Right forelimb (tissue), 1 donor: ENCODE measurements around the gene CARMIL1.
"Not testable (repeated sequence)": the region's sequence is repeated elsewhere in the genome, so short reads cannot be mapped to it uniquely, and the experiment has no call there.

Source experiments
- DNase-seq: peaks from one replicate; pipeline ENCODE4 v3.0.0-alpha.2; 2018

The CARMIL1 gene

DNA sequence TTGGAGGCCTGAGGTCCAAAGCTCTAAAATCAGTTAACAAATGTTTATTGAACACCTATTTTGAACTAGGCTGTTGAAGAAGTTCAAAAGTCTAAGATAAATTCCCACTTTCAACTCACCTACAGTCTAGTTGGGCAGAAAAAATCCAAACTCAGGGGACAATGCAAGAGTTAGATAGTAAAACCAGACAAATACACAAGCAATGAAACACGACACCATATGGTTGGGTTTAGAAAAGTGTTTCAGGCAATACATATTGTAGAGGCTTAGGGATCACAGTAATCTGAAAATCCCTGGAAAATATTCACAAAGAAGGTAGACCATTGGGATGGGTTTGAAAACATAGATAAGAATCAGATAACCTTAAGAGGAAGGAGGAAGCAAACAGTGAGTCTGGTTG, 1.3 kb upstream of the CARMIL1 start:
- no peak for DNase-seq

DNA sequence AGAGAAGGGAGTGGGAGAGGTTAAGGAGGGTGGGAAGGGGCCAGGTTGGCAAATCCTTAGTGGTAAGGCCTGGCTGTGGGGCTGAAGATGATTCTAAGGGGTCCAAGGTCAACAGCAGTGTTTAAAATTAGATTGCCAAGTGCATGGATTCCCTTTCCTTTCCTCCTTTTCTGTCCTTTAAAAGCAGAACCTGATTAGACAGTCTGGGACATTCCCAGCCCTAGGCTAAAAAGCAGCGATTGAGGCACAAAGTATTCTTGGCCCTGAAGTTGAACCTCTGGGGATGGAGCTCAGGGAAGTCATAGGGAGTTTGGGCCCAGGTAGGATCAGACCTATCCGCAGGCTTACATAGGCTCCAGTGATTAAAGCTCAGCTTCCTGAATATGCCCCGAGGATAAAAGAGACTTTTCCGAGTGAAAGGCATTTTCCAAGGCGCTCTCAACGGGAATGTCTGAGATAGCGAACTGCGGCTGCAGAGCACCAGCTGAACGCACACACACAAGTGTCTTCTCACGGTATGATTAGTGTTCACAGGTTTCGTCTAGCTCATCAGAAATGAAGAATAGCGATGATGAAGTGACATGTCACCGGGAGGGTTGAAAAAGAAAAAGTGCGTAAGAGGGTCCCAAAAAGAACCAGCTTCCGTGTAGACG, 787 bp upstream of the CARMIL1 start:
- DNase-seq: no peak

DNA sequence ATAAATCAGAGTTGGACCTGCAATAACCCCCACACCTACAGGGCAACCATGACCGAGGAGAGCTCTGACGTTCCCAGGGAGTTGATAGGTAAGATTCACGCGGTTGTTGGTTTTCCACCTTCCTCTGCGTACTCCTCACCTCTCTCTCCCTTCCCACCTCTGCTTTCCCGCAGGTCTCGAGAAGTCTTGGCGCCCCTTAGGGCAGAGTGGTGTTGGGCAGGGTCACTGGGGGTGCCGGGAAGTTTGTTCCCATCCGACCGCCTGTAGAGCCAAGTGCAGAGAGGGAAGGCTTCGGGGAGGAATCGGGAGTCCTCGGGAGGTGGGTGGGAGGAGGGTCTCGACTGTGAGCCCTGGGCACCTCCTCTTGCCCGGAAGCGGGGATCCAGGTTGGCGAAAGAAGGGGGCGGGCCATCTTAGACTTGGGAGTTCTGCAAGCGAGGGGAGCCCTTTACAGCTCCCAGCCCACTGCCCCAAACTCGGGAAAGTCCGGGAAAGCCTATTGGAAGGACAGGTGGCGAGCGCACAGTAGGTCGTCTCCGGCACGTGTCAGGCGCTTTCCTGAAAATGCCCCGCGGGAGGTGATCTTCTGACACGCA, 672 bp downstream of the CARMIL1 start:
- peak; percentile 60 for DNase-seq

DNA sequence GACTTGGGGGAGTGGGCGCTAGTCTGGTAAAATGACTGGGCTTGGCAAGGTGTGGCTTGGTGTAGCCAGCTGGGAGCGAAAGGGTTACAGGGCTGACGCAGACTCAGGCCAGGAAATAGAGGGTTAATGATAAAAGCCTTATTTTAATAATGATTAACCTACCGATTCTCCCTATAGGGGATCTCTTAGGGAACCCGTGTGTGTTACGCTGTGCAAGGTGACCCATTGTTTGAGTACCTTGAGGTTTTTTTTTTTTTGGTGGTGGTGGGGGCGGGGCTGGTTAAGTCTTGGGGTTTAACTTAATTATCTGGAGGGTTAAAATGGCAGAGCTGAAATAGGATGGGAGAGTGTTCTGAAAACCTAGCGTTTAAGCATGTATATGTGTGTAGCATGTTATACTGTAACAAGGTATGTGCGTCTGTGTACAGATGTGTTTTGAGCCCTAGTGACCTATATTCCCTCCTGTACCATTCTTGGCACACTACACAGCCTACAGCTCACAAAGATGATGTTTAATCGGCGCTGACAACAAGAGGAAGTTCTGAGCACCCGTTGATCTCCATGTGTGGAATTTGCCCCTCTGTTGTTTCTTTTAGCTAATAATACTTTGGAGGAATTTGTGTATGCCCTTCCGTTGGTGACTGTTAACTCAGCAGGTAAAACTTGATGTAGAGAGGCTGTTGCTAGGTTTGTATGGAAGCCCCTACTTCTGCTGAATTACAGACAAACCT, 1.3 kb downstream of the CARMIL1 start:
- no peak for DNase-seq

DNA sequence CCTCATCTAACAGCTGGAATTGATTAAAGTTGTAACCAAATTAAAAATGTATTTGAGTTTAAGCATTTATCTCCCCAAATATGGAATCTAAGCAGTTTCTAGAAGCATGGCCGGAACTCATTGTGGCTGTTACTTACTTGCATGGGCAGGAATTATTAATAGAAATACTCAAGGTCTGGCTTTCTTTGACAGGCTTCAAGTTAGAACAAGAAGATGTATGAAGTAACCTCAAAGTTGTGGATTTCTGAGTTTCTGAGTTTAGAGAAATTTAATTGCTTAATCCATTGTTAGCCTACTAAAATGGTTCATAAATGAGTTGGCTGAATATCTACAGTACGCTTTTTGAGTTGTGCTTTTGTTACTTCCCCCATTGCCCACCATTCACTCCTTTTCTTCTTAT, 7.7 kb downstream of the CARMIL1 start:
- DNase-seq: no peak

DNA sequence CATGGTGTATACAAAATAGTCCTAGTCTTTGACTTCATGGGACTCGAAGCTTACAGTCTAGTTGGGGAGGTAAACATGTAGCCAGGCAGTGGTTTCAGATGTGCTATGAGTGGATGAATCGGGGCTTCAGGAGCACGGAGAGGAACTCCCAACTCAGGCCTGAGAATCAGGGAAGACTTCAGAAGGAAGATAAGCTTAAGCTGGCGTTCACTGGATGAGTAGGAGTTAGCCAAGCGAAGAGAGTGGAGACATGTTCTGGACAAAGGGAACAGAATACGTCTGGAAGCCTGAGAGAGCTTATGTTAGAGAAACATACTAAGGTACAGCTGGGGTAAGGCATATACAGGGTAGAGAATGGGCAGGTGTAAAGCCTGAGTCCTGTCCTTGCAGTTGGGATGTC, 8.8 kb downstream of the CARMIL1 start:
- DNase-seq: no peak

DNA sequence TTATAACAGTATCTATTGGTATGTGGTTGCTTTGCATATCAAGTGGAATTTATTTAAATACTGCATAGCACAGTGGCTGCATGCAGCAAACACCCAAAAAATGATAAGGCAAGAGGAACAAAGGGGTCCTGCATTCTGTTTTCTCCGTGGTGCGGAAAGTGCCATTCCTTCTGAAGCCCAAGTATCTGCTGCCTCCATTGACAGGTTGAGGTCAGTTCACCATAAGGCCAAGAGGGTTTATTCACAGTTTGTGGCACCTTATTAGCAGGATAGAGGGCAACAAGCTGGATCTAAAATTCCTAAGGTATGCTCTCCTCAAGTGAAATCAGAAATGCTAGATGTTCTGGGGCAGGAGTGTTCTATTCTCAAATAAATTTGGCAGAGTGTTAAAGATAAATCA, 9.3 kb downstream of the CARMIL1 start:
- no peak for DNase-seq

DNA sequence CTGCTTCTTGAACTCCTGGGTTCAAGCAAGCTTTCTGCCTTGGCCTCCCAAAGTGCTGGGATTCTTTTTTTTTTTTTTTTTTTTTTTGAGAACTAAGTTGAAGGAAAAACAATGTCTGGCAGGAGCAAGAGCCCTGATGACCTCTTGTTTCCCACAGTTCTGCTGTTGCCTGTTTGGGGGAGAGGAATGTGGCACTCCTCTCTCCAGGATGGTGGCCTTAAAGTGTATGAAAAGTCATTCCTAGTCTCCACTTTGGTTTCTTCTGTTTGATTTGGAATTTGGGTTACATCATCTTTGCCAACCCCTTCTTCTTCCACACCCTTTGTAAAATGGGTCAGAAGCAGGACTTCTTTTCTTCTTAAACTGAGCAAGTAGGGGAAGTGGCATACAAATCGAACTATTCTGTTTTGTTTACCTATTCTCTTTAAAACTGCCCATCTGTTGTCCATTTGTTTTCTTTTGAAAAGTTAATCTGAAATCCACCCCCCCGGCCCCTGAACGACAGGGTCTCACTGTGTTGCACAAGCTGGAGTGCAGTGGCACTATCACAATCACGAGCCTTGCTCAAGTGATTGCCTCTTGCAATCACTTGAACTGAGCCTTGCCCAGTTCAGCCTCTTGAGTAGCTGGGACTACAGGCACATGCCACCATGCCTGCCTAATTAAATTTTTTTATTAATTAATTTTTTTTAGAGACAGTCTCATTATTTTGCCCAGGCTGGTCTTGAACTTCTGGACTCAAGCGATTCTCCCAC, 11.3 kb downstream of the CARMIL1 start:
- DNase-seq: no peak

DNA sequence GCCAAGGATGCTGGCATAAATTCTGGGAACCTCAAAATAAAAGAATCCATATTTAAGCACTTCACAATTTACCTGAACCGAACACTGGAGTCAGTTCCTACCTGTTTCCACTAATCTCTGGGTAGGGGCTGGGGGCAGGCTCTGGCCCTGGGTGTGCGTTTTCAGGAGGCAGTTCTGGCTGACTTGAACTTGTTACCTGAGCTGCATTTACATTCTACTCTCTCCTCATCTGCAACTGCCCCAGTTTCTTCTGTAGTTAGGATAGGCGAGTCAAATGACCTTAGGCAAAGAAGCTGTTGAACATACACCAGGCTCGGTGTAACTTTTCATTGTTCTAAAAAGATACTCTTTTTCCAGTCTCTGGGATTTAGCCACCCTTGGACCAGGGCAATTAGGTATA, 13.2 kb downstream of the CARMIL1 start:
- DNase-seq: no peak

DNA sequence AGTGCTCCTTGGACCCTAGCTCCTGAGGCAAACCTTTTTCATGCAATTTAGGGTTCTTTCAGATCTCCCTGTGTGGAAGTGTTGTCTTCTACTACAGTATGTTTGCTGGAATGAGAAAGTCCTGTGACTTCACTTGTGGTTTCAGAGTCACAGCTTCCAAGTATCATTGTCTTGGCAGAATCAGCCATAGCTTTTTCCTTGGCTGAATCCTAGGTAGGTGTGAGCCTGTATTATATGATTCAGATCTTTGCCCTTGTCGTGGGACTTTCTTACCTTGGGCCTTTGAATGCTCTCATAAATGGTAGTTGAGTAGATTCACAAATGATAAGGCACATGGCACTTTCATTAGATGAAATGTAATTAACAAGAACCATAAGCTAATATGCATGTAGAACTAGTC, 16.5 kb downstream of the CARMIL1 start:
- DNase-seq: no peak

DNA sequence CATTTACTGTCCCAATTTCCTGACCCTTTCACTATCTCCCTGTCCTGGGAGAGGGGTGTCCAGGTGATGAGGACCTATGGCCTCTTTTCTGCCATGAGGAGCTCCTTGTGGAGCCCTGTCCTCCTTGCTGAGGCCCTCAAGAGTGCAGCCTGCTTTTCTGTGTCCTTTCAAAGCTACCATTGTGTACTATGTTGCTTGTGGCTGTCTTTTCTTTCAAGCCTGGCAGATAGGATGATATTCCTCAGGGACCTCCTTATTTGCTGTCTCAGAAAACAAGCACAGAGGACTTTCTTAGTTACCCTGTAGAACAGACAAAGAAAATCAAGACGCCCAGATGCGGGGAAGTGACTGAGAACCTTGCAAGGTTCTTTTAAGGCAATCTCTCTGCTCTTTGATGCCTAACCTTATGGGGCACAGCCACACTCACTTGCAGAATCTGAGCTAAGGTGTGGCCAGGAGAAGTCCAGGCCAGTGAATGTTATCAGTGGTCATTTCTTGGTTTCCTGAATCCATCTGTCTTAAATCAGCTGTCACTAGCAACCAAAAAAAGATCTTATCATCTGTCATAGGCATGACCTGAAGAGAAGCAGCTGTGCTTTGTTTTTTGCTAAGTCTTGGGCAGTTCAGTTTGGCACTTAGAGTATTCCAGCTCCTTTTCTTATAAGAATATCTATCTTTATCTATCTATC, 17.2 kb downstream of the CARMIL1 start:
- no peak for DNase-seq

DNA sequence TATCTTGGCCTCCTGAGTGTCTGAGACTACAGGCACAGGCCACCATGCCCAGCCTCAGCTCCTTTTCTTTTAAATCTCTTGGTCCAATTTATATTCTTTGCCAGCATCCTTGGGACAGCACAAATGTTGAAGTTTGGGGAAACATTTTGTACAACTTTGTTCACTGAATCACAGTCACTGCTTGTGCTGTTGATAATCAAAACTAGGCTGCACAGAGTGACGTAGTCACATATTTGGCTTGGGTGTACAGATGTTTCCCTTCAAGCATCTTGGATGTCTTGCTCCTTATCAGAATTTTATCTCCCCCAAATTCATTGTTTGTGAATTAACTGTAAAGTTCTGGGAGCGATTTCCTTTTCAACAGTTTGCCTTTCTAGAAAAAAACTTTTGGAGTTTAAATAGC, 17.9 kb downstream of the CARMIL1 start:
- no peak for DNase-seq

DNA sequence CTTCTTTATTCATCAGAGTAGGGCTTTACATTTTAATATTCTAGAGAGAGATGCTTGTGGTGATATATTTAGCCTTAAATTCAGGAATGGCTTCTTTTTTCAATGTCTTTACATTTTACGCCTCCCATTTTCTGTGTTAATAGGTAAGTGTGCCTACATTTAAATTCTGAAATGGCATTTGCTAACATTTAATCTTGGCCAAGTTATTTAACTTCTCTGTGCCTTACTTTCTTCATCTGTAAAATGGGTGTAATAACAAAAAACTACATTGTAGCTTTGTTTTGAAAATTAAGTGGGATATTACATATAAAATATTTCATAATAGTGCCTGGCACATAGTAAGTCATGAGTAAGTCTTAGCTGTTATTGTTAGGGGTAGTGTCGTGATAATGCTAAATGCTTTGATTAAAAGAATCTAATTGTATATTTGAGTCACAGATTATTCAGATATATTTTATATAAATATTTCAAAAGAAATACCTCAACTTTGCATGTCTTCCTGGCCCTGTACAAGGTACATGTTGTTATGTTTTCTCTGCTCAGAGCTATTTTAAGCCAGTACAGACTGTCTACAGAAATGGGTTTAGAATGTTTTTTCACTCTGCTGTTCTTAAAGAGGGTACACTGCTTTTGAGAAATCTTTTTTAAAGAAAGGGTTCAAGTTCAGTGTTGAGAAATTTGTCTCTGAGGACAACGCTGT, 18.8 kb downstream of the CARMIL1 start:
- no peak for DNase-seq

DNA sequence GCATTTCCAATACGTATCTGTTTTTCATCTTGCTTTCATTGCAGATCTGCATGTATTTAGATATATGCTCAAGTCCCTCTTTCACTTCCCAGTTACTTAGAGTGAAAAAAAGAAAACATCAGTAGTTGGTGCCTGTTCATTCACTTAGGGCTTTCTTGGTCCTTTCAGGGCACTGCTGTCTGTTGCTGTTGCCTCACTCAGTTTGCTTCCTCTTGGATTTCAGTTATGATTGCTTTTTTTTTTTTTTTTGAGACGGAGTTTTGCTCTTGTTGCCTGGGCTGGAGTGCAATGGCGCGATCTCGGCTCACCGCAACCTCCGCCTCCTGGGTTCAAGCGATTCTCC, 19.3 kb downstream of the CARMIL1 start:
- not testable (repeated sequence) for DNase-seq

DNA sequence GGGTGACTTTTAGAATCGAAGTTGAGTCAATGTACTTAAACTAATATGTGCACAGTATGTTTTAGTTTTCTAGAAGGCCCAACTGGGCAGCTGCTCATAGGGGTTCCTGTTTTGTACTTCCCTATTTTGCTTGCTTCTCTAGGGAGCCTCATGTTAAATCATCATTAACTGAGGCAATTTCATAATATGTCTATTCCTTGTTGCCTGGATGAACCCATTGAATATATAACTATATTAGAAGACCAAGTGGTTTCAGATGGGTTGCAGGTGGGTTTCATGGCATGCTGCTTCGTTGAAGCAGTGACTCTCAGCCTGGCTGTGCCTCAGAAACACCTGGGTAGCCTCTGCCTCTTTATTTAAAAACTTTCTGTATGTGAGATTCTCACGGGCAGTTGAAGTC, 22.2 kb downstream of the CARMIL1 start:
- no peak for DNase-seq

DNA sequence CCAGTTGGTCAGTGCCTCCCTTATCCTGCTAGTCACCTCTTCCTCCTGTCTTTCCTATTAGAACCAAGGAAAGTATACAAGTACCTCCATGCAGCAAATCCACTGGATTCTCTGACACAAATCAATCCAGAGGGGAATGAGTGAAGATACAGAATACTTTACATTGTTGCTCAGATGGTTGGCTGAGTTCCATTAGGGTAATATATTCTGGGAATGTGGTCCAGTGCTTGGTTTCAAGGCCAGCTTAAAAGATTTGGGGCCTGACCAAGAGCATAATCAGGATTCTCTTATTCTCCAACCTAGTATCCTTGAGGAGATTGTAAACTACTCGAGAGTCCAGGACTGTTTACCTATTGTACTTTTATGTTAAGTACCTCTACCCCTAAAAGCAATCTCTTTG, 23.0 kb downstream of the CARMIL1 start:
- DNase-seq: no peak

DNA sequence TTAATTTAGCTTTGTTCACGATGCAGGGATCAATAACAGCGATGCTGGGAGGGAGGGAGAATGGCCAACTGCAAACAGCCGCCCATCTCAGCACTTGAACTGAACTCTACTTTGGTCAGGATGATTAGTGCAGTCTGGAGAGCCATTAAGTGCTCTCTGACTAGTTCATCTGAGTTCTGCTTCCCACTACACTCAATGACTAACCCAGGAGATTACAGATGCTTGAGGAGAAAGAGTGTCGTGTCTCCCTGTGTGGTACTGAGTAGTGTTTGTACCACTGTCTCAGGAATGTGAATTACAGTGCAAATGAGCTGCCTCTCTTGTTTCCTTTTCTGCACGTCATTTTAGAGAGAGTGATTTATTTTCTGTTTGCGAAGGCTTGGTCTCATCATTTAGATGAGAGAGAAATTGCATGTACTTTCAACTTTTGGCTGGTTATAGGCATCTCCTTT, 23.5 kb downstream of the CARMIL1 start:
- DNase-seq: no peak

DNA sequence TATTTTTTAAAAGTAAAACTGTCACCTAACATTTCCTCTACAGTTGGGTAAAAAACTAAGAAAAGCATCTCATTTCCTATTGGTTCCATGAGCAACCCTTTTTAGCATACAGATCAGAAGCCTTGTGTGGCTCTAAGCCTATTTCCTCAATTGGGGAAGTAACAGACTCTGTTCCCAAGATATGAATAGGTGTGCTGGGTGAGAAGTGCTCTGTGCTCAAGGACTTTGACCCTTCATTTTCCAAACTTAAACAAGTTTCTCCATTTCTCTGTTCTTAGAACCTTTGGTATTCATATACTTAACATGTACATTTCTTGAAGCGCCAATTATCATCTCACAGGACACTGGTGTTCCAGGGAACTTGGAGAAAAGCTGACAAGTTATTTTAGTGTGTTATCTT, 24.1 kb downstream of the CARMIL1 start:
- DNase-seq: no peak

DNA sequence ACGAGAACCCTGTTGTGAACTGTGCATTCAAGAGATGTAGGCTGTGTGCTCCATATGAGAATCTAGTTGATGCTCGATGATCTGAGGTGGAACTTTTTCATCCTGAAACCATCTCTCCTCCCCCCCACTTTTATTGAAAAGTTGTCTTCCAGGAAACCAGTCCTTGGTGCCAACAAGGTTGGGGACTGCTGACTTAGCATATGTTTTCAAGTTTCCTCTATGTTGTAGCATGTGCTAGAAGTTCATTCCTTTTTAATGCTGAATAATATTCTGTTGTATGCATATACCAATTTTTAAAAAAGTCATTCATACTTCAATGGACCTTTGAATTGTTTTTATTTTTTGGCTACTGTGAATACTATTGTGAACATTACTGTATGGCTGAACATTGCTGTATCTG, 27.2 kb downstream of the CARMIL1 start:
- DNase-seq: no peak

DNA sequence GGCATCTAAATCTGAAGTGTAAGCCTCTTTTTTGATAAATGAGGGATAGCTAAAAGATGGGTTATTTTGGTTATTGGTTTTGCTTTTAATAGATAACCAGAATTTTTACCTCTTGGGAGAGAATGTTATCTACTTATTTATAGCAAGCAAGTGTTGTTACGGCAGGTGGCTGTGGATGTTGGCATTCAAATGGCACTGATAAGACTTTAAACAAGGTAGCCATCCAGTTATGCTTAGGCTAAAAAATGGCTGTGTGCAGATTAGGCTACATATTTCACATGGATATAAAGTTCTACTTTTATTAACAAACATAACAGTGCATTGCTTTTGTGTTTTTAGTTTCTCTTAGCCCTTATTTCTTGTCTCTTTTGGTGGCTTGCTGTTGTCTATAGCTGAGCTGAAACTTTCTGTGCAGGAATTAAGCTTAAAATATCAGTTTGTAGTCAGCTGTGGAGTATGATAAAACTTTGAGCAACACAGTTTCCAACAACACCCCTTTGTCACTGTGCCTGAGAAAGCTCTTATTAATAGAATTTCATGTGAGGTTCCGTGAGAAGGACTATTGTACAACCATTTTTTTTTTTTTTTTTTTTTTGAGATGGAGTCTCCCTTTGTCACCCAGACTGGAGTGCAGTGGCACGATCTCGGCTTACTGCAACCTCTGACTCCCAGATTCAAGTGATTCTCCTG, 28.8 kb downstream of the CARMIL1 start:
- no peak for DNase-seq

DNA sequence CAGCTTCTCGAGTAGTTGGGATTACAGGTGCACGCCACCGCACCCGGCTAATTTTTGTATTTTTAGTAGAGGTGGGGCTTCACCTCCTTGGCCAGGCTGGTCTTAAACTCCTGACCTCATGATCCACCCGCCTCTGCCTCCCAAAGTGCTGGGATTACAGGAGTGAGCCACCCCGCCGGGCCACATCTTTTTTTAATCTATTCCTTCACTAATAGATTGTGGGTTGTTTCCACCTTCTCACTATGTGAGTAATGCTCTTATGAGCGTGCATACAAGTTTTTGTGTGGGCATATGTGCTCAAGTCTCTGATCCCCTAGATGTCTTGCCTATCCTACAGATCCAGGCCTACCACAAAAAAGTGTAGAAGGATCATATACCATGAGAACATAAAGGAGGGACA, 30.7 kb downstream of the CARMIL1 start:
- no peak for DNase-seq

DNA sequence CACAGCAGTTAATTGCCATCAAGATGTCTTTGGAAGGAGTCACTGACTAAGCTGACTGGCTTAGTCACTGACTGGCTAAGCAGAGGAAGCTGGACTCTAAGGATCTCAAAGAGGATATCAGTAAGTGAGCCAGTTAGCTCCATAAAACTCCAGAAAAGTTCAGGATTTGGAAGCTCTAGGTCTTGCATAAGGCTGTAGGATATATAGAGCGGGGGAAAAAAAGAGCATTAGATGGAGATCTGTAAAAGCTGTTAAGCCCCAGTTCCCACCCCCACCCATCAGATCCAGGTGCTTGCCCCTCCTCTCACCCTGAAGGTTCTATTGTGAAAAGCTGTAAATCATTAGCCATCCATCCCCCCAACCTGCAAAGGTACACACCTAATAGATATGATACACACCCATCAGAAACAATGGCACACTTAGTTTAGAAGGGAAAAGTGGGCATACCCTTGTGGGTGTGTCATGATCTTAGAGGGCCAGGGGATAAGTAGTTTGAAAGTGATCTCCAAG, 32.2 kb downstream of the CARMIL1 start:
- no peak for DNase-seq
